SU-DHL-6 (cell line): ENCODE measurements around the gene XNDC1N.
"Not testable (repeated sequence)": the region's sequence is repeated elsewhere in the genome, so short reads cannot be mapped to it uniquely, and the experiment has no call there.

ENCODE experiments used
- CTCF ChIP-seq: fragments of 200-600 bp; sonication (generic); IDR thresholded peaks from one replicate; pipeline ENCODE4 v1.5.1; 2017; ENCODE audit warnings: antibody characterized with exemption, mild to moderate bottlenecking, low read length, moderate library complexity; ENCODE audit not compliant: insufficient read depth, poor library complexity, severe bottlenecking
- EZH2phosphoT487 ChIP-seq: fragments of 200-600 bp; sonication (generic), shearing (Covaris generic); conservative IDR thresholded peaks from 2 replicates; pipeline ENCODE4 v1.6.1; 2018; ENCODE audit warnings: mild to moderate bottlenecking, antibody characterized with exemption, low read length, moderate library complexity, mixed read lengths

GRCh38 chr11:71901137-71901536 is 27.3 kb downstream of the XNDC1N start:
- TF ChIP-seq CTCF, EZH2phosphoT487: not testable (repeated sequence)
